HCT116 (cell line): ENCODE results near the gene NRSN1. TPM values are rescaled to one million over a fixed set of nuclear protein-coding genes. Genes with fewer than 3 reads are reported as not detected.

Source experiments
- ATAC-seq: fragments of 200-7000 bp; cut with Tn5 transposase; 2 replicates; pipeline ENCODE4 v1.9.1; 2020; ENCODE audit warnings: mild to moderate bottlenecking, moderate library complexity
- BruUV-seq: library from RNA; stranded (reverse); fragments of 400-500 nt; replicated peaks from 2 replicates; lab custom pipeline; 2021; lab: Mats Ljungman, UMichigan
- CTCF ChIA-PET: fragments of 300-600 bp; sonication (Branson Sonifier 250); formaldehyde crosslinking; loops from one replicate; lab custom pipeline; 2021; ENCODE audit warnings: antibody characterized with exemption; lab: Charles Lee
- POLR2A ChIA-PET: fragments of 300-600, 350-600 bp; sonication (Branson Sonifier 250); formaldehyde crosslinking; loops from one replicate; lab custom pipeline; 2021; ENCODE audit warnings: antibody characterized with exemption; lab: Charles Lee
- RAD21 ChIA-PET, 2 experiments: fragments of 300-600 bp; sonication (Branson Sonifier 250); formaldehyde crosslinking; loops; one replicate each; lab custom pipeline; 2023; ENCODE audit warnings: low total read pairs in 2 of 2; ENCODE audit not compliant: uncharacterized antibody in 2 of 2, unreplicated experiment in 2 of 2, low non-redundant PET in 1 of 2; lab: Charles Lee
- DNase-seq: peaks from one replicate; pipeline ENCODE4 v3.0.0-alpha.2; 2010; ENCODE audit warnings: low read depth, low spot score
- H2AFZ ChIP-seq: fragments of 200-600 bp; shearing (Covaris generic), sonication (generic); 2 replicates; pipeline ENCODE4 v1.6.1; 2017; ENCODE audit warnings: low read depth, mixed run types, mixed read lengths, antibody characterized with exemption, low read length; ENCODE audit not compliant: poor library complexity, severe bottlenecking
- H3K27ac ChIP-seq: 2 replicates; pipeline ENCODE4 v1.5.1; 2012; ENCODE audit warnings: low read depth, low read length
- H3K27me3 ChIP-seq: fragments of 200-600 bp; sonication (generic); 2 replicates; pipeline ENCODE4 v1.6.1; 2016; ENCODE audit warnings: mixed run types, low read length, mixed read lengths; ENCODE audit not compliant: insufficient read depth
- H3K36me3 ChIP-seq, 2 experiments: fragments of 200-500 bp in 1 of 2; fragments of 200-600 bp in 1 of 2; sonication (Bioruptor generic) in 1 of 2; sonication (generic) in 1 of 2; 2 replicates each; pipeline versions ENCODE4 v1.5.1 to v1.6.1; 2014 to 2016; ENCODE audit warnings: low read length in 2 of 2, inconsistent platforms in 1 of 2, mixed read lengths in 1 of 2, mixed run types in 1 of 2; ENCODE audit not compliant: insufficient read depth in 2 of 2, control insufficient read depth in 1 of 2
- H3K4me1 ChIP-seq, 2 experiments: fragments of 200-600 bp in 1 of 2; sonication (generic) in 1 of 2; 2 replicates each; pipeline versions ENCODE4 v1.5.1 to v1.6.1; 2012 to 2017; ENCODE audit warnings: low read length in 2 of 2, inconsistent platforms in 1 of 2, mild to moderate bottlenecking in 1 of 2, mixed read lengths in 1 of 2, mixed run types in 1 of 2, moderate library complexity in 1 of 2; ENCODE audit not compliant: insufficient read depth in 2 of 2, control insufficient read depth in 1 of 2
- H3K4me2 ChIP-seq: fragments of 200-600 bp; sonication (generic); 2 replicates; pipeline ENCODE4 v1.6.1; 2017; ENCODE audit warnings: mixed run types, low read length, mixed read lengths
- H3K4me3 ChIP-seq, 2 experiments: fragments of 200-600 bp in 1 of 2; sonication (generic) in 1 of 2; replicated peaks in 1 of 2; 2 replicates each; pipeline ENCODE4 v1.5.1; 2011 to 2016; ENCODE audit warnings: low read length in 2 of 2, control low read depth in 1 of 2, low read depth in 1 of 2, mild to moderate bottlenecking in 1 of 2, mixed read lengths in 1 of 2, mixed run types in 1 of 2
- H3K79me2 ChIP-seq: fragments of 200-600 bp; sonication (generic); 2 replicates; pipeline ENCODE4 v1.6.1; 2017; ENCODE audit warnings: mild to moderate bottlenecking, mixed run types, low read length, moderate library complexity, mixed read lengths; ENCODE audit not compliant: insufficient read depth
- H3K9ac ChIP-seq: fragments of 200-600 bp; sonication (generic); 2 replicates; pipeline ENCODE4 v1.6.1; 2016; ENCODE audit warnings: low read length, mixed read lengths
- H3K9me2 ChIP-seq: fragments of 200-600 bp; sonication (generic), shearing (Covaris generic); 2 replicates; pipeline ENCODE4 v1.6.1; 2017; ENCODE audit warnings: mixed run types, mild to moderate bottlenecking, moderate library complexity; ENCODE audit not compliant: insufficient read depth
- H3K9me3 ChIP-seq, 2 experiments: fragments of 200-500 bp in 1 of 2; fragments of 200-600 bp in 1 of 2; sonication (Bioruptor generic) in 1 of 2; sonication (generic) in 1 of 2; 2 replicates each; pipeline ENCODE4 v1.6.1; 2014 to 2017; ENCODE audit warnings: low read length in 2 of 2, mixed read lengths in 2 of 2, inconsistent platforms in 1 of 2, low read depth in 1 of 2, mild to moderate bottlenecking in 1 of 2, mixed run types in 1 of 2, moderate library complexity in 1 of 2; ENCODE audit not compliant: control insufficient read depth in 1 of 2, insufficient read depth in 1 of 2
- H4K20me1 ChIP-seq: fragments of 200-600 bp; sonication (generic), shearing (Covaris generic); 2 replicates; pipeline ENCODE4 v1.6.1; 2017; ENCODE audit warnings: mixed run types, mild to moderate bottlenecking, moderate library complexity; ENCODE audit not compliant: insufficient read depth
- CBX3 ChIP-seq: IDR thresholded peaks from 2 replicates; pipeline ENCODE4 v1.6.1; 2012; ENCODE audit warnings: low read depth
- ELF1 ChIP-seq: IDR thresholded peaks from 2 replicates; pipeline ENCODE4 v1.6.1; 2012; ENCODE audit warnings: low read depth, borderline replicate concordance
- EZH2 ChIP-seq: fragments of 200-600 bp; sonication (generic); IDR thresholded peaks from 2 replicates; pipeline ENCODE4 v1.6.1; 2017; ENCODE audit warnings: antibody characterized with exemption, mixed run types
- EZH2phosphoT487 ChIP-seq: fragments of 200-600 bp; IDR thresholded peaks from 2 replicates; pipeline ENCODE4 v1.6.1; 2018; ENCODE audit warnings: antibody characterized with exemption, borderline replicate concordance
- FOSL1 ChIP-seq: IDR thresholded peaks from 2 replicates; pipeline ENCODE4 v1.6.1; 2012; ENCODE audit warnings: low read depth
- JUND ChIP-seq: IDR thresholded peaks from 2 replicates; pipeline ENCODE4 v1.6.1; 2012
- POLR2A ChIP-seq: IDR thresholded peaks from 2 replicates; pipeline ENCODE4 v1.7.0; 2011; ENCODE audit warnings: borderline replicate concordance; ENCODE audit not compliant: insufficient read depth, insufficient read length; ENCODE audit errors: extremely low read depth
- POLR2AphosphoS5 ChIP-seq: IDR thresholded peaks from 2 replicates; pipeline ENCODE4 v1.6.1; 2011; ENCODE audit warnings: mild to moderate bottlenecking, low read depth, low read length, moderate library complexity
- RAD21 ChIP-seq: IDR thresholded peaks from 2 replicates; pipeline ENCODE4 v1.6.1; 2012; ENCODE audit warnings: low read depth, mild to moderate bottlenecking
- SP1 ChIP-seq: IDR thresholded peaks from 2 replicates; pipeline ENCODE4 v1.6.1; 2012; ENCODE audit warnings: low read depth
- TCF7L2 ChIP-seq: IDR thresholded peaks from 2 replicates; pipeline ENCODE4 v1.7.0; 2011; ENCODE audit warnings: borderline replicate concordance, inconsistent platforms; ENCODE audit not compliant: insufficient read depth, insufficient read length; ENCODE audit errors: extremely low read depth
- YY1 ChIP-seq: IDR thresholded peaks from 2 replicates; pipeline ENCODE4 v1.6.1; 2011; ENCODE audit warnings: low read length, low read depth, moderate library complexity, mild to moderate bottlenecking; ENCODE audit not compliant: insufficient replicate concordance; ENCODE audit errors: extremely low read depth
- ZFX ChIP-seq: fragments of 450-650 bp; IDR thresholded peaks from 2 replicates; pipeline ENCODE4 v1.6.1; 2017
- intact Hi-C: fragments of 100-400 bp; cut with micrococcal nuclease; formaldehyde crosslinking; loops from 2 replicates; pipeline ENCODE4 v1.10.0; 2022
- total RNA-seq: library from RNA; stranded (reverse); gene quantifications from one replicate; pipeline ENCODE4 v1.2.1, GENCODE V29; 2021; ENCODE audit not compliant: unreplicated experiment
- TF ChIP-seq, protein P1 (sequence below): IDR thresholded peaks from 2 replicates; pipeline ENCODE4 v1.6.1; 2012
- TF ChIP-seq, protein P2 (sequence below): IDR thresholded peaks from 2 replicates; pipeline ENCODE4 v1.6.1; 2011; ENCODE audit warnings: mild to moderate bottlenecking, low read length, moderate library complexity; ENCODE audit not compliant: insufficient replicate concordance; ENCODE audit errors: extremely low read depth
- TF ChIP-seq, protein P3 (sequence below): IDR thresholded peaks from 2 replicates; pipeline ENCODE4 v1.6.1; 2012
- TF ChIP-seq, protein P4 (sequence below): IDR thresholded peaks from 2 replicates; pipeline ENCODE4 v1.6.1; 2012; ENCODE audit warnings: low read depth

Gene NRSN1
- total RNA-seq, 1 experiment from 2014 or later: not detected

DNA sequence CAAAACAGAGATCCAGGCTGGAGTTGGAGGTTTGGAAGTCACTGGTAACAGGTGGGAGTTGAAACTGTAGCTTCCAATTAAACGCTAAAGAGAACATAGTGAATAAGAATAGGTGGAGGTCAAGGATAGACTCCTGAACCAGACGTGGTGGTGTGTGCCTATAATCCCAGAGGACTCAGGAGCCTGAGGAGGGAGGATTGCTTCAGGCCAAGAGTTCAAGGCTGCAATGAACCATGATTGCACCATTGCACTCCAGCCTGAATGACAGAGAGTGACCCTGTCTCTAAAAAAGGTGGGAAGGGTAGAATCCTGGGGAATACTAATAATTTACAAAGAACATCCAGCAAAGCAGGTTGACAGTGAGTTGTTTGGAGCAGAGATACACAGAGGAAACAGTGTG is 13.6 kb downstream of the NRSN1 start:
- RAD21 ChIA-PET: no interaction called here
- CTCF ChIA-PET: no interaction called here
- no peak for ATAC-seq

DNA sequence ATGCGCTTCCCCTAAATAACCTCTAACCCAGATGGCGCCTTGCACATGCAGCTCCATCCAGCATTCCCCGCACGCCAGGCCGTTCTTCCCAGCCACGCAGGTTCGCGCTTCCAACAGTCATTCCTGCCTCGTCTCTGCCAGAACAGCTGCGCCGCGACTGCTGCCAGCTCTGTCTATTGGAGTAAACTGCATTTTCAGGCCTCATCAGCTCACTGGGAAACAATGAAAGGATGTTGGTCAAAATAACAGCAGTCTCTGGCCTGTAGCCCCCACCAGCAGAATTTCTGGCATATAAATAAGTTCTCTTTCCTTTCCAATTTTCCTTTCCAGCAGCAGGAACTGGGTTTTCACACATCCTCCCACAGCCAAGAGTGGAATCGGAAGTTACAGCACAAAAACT is 14.6 kb downstream of the NRSN1 start:
- H3K36me3 ChIP-seq: no peaks in the 10 kb centered on the region
- no peak for ATAC-seq
- CTCF ChIA-PET: no interaction called here

More for the DNA sequence above, 13.6 kb downstream of the NRSN1 start:
- H3K9ac ChIP-seq: no peak overlapping the region
- no peaks in the 10 kb centered on the region; the same call in 1 of the 2 replicates for H3K27me3 ChIP-seq
- H3K4me1 ChIP-seq: no peaks in the 10 kb centered on the region
- POLR2A ChIA-PET: no interaction called here
- no peaks in the 10 kb centered on the region for H3K79me2 ChIP-seq
- no peaks in the 10 kb centered on the region for H3K9me2 ChIP-seq
- H3K9me3 ChIP-seq: no peaks in the 10 kb centered on the region
- H3K4me3 ChIP-seq: no peak overlapping the region
- intact Hi-C loops: no loop called here
- H3K27ac ChIP-seq: no peak overlapping the region
- TF ChIP-seq POLR2A: no peak
- TF ChIP-seq POLR2AphosphoS5: no peak
- TF ChIP-seq, all 23 proteins: peak for 0
- Histone ChIP-seq H3K36me3 (no peaks in the 10 kb centered on the region), H3K4me2 (no peak overlapping the region), H4K20me1 (no peaks in the 10 kb centered on the region), H2AFZ (no peak overlapping the region)
- DNase-seq: no peak
- no TSS peak for BruUV-seq

More for the DNA sequence above, 14.6 kb downstream of the NRSN1 start:
- no peaks in the 10 kb centered on the region for H3K79me2 ChIP-seq
- no peak overlapping the region for H2AFZ ChIP-seq
- no peak for TF ChIP-seq TCF7L2
- TF ChIP-seq, protein P1, sequence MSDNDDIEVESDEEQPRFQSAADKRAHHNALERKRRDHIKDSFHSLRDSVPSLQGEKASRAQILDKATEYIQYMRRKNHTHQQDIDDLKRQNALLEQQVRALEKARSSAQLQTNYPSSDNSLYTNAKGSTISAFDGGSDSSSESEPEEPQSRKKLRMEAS: no peak
- TF ChIP-seq EZH2phosphoT487: no peak
- TF ChIP-seq ELF1: no peak
- no peak for TF ChIP-seq CBX3
- TF ChIP-seq FOSL1: no peak
- TF ChIP-seq RAD21: no peak
- no peak for TF ChIP-seq POLR2A
- TF ChIP-seq, protein P2, sequence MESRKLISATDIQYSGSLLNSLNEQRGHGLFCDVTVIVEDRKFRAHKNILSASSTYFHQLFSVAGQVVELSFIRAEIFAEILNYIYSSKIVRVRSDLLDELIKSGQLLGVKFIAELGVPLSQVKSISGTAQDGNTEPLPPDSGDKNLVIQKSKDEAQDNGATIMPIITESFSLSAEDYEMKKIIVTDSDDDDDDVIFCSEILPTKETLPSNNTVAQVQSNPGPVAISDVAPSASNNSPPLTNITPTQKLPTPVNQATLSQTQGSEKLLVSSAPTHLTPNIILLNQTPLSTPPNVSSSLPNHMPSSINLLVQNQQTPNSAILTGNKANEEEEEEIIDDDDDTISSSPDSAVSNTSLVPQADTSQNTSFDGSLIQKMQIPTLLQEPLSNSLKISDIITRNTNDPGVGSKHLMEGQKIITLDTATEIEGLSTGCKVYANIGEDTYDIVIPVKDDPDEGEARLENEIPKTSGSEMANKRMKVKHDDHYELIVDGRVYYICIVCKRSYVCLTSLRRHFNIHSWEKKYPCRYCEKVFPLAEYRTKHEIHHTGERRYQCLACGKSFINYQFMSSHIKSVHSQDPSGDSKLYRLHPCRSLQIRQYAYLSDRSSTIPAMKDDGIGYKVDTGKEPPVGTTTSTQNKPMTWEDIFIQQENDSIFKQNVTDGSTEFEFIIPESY: no peak
- TF ChIP-seq, protein P3, sequence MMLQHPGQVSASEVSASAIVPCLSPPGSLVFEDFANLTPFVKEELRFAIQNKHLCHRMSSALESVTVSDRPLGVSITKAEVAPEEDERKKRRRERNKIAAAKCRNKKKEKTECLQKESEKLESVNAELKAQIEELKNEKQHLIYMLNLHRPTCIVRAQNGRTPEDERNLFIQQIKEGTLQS: no peak
- no peak for TF ChIP-seq JUND
- TF ChIP-seq YY1: no peak
- no peak for TF ChIP-seq SP1
- TF ChIP-seq ZFX: no peak
- no peak for TF ChIP-seq EZH2
- TF ChIP-seq, protein P4, sequence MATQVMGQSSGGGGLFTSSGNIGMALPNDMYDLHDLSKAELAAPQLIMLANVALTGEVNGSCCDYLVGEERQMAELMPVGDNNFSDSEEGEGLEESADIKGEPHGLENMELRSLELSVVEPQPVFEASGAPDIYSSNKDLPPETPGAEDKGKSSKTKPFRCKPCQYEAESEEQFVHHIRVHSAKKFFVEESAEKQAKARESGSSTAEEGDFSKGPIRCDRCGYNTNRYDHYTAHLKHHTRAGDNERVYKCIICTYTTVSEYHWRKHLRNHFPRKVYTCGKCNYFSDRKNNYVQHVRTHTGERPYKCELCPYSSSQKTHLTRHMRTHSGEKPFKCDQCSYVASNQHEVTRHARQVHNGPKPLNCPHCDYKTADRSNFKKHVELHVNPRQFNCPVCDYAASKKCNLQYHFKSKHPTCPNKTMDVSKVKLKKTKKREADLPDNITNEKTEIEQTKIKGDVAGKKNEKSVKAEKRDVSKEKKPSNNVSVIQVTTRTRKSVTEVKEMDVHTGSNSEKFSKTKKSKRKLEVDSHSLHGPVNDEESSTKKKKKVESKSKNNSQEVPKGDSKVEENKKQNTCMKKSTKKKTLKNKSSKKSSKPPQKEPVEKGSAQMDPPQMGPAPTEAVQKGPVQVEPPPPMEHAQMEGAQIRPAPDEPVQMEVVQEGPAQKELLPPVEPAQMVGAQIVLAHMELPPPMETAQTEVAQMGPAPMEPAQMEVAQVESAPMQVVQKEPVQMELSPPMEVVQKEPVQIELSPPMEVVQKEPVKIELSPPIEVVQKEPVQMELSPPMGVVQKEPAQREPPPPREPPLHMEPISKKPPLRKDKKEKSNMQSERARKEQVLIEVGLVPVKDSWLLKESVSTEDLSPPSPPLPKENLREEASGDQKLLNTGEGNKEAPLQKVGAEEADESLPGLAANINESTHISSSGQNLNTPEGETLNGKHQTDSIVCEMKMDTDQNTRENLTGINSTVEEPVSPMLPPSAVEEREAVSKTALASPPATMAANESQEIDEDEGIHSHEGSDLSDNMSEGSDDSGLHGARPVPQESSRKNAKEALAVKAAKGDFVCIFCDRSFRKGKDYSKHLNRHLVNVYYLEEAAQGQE: no peak
- H3K9me3 ChIP-seq: no peaks in the 10 kb centered on the region
- H3K27ac ChIP-seq: no peak overlapping the region
- H3K27me3 ChIP-seq: no peaks in the 10 kb centered on the region; the same call in 1 of the 2 replicates
- DNase-seq: no peak
- ChIA-PET POLR2A (no interaction called here), RAD21 (no interaction called here)
- intact Hi-C loops: no loop called here
- H3K4me1 ChIP-seq: no peaks in the 10 kb centered on the region
- H3K4me2 ChIP-seq: no peak overlapping the region
- no peaks in the 10 kb centered on the region for H4K20me1 ChIP-seq
- no peaks in the 10 kb centered on the region for H3K9me2 ChIP-seq
- no peak overlapping the region for H3K9ac ChIP-seq
- no peak overlapping the region for H3K4me3 ChIP-seq
- BruUV-seq: no TSS peak
